Activated CD4-positive, alpha-beta T cell treated with anti-CD3 and anti-CD28 coated beads, Interleukin-2, Interleukin-4, amounts not matched to agents 100 ng/mL and 50 ng/mL, durations not matched to agents 16 hours and 8 hours (primary cell): ENCODE results near the gene WFDC13.
"Not testable (repeated sequence)": the region's sequence is repeated elsewhere in the genome, so short reads cannot be mapped to it uniquely, and the experiment has no call there.

Source experiments
- DNase-seq: peaks from one replicate; pipeline ENCODE4 v3.0.0-alpha.2; 2020; ENCODE audit warnings: low spot score

WFDC13 gene, protein sequence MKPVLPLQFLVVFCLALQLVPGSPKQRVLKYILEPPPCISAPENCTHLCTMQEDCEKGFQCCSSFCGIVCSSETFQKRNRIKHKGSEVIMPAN

DNA sequence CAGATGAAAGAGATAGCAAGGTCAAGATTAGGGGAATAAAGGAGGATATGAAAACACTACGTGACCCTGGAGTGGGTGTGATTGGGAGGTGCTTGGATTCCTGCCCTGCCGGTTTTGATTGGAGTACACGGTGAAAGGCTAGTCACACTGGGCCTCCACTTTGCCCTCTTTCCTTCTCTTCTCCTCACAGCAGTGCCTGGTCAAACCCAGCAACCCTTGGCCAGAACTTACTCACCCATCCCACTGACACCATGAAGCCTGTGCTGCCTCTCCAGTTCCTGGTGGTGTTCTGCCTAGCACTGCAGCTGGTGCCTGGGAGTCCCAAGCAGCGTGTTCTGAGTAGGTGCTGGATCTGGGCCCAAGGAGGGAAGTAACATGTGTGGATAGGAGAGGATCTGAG lies at the start of gene WFDC13:
TSS of gene WFDC13 (plus strand) at position 166 of the 400 bp plus-strand sequence. CDS start at position 252, 86 bp downstream.
- DNase-seq: no peak

DNA sequence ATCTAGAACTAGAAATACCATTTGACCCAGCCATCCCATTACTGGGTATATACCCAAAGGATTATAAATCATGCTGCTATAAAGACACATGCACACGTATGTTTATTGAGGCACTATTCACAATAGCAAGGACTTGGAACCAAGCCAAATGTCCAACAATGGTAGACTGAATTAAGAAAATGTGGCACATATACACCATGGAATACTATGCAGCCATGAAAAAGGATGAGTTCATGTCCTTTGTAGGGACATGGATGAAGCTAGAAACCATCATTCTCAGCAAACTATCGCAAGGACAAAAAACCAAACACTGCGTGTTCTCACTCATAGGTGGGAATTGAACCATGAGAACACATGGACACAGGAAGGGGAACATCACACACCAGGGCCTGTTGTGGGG lies 44.8 kb upstream of the WFDC13 start:
- DNase-seq: not testable (repeated sequence)

DNA sequence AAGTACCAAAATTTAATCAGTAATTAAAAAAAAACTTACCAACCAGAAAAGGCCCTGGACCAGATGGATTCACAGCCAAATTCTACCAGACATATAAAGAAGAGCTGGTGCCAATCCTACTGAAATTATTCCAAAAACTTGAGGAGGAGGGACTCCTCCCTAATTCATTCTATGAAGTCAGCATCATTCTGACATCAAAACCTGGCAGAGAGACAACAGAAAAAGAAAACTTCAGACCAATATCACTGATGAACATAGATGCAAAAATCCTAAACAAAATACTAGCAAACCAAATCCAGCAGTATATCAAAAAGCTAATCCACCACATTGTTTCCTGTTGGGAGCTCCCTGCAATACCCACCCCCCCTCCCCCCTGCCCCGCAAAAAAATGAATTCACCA lies 31.7 kb upstream of the WFDC13 start, which contains the start of gene WFDC11:
TSS of gene WFDC11 (minus strand) at position 101 of the 400 bp plus-strand sequence. CDS start 19,639 bp downstream, outside the sequence.
- no peak for DNase-seq

DNA sequence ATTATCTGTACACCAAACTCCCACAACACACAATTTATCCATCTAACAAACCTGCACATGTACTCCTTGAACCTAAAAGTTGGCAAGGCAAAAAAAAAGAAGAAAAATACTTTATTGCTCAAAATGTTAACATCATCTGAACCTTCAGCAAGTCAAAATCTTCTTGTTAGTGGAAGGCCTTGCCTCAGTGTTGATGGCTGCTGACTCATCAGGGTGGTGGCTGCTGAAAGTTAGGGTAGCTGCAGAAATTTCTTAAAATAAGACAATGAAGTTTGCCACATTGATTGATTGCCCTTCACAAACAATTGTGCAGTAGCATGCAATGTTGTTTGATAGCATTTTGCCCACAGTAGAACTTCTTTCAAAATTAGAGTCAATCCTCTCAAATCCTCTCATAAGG lies 29.1 kb upstream of the WFDC13 start:
- DNase-seq: no peak

DNA sequence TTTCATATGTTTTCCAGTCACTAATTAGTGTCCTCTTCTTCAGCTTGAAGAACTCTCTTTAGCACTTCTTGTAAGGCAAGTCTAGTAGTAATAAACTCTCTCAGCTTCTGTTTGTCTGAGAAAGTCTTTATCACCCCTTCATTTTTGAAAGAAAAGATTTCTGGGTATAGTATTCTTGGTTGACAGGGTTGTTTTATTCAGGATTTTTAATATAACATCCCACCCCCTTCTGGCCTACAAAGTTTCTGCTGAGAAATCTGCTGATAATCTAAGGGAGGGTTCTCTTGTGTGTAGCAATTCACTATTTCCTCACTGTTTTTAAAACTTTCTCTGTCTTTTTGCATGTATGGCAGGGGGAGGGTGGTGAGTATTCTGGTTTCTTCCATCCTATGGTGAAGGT lies 22.2 kb upstream of the WFDC13 start:
- no peak for DNase-seq

DNA sequence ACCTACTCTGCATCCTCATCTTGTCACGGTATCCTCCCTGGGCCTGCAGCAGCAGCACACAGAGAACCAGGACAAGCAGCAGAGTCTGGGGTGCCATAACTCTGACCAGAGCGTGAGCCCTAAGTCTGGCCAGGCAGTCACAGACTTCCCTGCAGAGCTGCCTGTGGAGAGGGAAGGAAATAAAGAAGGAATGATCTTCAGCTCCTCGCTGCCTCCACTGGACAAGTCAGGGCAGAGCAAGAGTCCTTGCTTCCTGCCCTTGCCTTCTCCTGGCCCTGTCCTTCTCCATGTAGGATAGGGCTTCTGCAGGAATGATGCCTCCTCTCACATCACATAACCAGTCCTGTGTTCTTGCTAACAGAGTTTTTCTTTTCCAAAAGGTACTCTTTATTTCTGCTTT lies 15.9 kb upstream of the WFDC13 start:
- no peak for DNase-seq

DNA sequence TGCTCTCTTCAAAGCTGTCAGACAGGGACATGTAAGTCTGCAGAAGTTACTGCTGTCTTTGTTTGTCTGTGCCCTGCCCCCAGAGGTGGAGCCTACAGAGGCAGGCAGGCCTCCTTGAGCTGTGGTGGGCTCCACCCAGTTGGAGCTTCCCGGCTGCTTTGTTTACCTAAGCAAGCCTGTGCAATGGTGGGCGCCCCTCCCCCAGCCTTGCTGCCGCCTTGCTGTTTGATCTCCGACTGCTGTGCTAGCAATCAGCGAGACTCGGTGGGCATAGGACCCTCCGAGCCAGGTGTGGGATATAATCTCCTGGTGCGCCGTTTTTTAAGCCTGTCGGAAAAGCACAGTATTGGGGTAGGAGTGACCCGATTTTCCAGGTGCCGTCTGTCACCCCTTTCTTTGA lies 8.5 kb upstream of the WFDC13 start:
- DNase-seq: not testable (repeated sequence)

DNA sequence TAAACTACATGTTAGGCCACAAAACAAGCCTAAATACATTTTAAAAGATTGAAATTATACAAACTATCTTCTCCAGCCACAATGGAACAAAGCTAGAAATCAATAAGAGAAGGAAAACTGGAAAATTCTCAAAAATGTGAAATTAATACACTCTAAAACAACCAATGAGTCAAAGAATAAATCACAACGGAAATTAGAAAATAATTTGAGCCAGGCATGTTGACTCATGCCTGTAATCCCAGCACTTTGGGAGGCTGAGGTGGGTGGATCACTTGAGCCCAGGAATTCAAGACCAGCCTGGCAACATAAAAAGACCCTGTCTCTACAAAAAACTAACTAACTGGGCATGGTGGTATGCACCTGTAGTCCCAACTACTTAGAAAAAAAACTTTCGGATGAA lies 6.3 kb upstream of the WFDC13 start:
- no peak for DNase-seq

DNA sequence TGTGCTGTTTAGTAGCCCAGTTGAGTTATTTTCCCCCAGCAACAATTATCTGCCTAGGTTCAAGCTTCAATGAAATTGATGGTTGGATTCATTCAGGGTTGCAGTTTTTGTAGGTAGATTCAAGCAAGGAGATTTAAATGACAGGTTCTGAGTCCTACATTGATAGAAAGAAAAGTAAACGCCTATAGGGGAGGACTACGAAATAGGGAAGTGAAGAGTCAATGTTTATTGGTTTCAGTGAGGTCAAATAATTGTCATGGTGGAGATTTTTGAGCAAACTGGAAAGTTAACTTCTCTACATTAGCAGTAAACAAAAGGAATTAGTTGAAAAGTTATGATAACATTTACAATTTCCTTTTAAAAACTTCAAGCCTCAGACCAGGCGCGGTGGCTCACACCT lies 734 bp upstream of the WFDC13 start:
- no peak for DNase-seq

DNA sequence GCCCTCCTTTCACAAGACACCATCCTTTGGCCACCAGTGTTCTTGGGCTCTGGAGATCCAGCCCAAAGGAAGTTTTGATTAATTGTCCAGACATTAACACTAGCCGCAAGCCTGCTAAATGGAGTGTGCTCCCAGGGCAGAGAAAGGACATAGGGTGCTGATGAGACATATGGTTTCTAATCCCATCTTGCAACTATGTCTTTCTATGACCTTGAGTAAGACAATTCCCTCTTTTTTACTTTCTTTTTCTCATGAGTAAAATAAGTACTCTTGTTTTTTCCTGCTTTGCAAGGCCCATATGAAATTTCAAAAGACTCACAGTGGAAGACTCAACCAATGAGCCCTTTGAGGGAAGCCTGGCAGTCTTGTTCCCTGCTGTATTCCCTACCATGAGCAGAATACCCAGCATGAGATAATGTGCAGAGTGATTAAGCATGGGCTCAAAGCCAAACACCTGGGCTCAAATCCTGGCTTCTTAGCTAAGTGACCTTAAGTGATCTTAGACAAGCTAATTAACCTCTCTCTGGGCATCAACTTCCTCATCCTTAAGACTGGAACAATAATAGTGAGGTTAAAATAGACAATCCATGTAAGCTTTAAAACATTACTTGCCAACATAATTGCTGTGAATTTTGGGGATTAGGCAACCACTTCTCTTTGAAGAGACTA lies 3.3 kb downstream of the WFDC13 start, which contains the start of gene WFDC10B:
TSS of gene WFDC10B (minus strand) at position 51 of the 669 bp plus-strand sequence. CDS start 19,027 bp downstream, outside the sequence.
- DNase-seq: no peak

DNA sequence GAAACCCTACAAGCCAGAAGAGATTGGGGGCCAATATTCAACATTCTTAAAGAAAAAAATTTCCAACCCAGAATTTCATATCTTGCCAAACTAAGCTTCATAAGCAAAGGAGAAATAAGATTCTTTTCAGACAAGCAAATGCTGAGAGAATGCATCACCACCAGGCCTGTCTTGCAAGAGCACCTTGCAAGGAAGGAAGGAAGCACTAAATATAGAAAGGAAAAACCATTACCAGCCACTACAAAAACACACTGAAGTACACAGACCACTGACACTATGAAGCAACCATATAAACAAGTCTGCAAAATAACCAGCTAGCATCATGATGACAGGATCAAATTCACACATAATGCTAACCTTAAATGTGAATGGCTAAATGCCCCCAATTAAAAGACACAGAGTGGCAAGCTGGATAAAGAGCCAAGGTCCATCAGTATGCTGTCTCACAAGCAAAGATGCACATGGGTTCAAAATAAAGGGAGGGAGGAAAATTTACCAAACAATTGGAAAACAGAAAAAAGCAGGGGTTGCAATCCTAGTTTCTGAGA lies 14.4 kb downstream of the WFDC13 start:
- not testable (repeated sequence) for DNase-seq

DNA sequence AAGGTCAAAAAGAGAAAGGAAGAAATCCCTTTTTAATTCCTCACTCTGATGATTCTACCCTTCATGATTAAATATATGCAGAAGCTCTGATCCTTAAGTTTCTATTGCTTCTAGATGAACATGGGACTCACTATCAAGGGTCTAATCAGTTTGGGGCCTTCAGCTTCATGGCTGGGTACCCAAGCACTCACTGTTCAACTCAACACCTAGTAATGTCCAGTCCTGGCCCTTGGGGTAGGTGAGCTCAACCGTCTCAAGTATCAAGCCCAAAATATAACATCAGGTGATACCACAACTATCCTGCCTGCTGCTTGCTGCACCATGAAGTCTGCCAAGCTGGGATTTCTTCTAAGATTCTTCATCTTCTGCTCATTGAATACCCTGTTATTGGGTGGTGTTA lies 20.2 kb downstream of the WFDC13 start, which contains the start of gene SPINT4:
TSS of gene SPINT4 (plus strand) at position 301 of the 400 bp plus-strand sequence. CDS start at position 322, 21 bp downstream.
- DNase-seq: no peak

DNA sequence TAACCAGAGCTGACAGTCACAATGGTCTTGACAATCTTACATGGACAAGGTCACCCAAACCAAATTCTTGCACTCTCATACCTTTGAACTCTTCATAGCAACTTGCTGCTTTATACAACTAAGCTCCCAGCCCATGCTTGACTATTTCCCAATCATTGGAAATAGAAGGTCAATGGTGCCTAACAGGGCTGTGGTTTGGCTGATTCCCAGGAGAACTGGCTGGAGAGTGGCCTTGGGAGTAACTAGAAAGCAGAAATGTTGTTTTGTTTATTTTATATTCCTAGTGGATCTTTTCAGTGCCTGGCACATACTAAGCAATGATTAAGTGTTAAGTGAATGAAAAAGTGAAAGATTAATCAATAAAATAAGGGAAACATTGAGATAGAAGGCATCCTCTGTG lies 23.3 kb downstream of the WFDC13 start:
- DNase-seq: no peak

DNA sequence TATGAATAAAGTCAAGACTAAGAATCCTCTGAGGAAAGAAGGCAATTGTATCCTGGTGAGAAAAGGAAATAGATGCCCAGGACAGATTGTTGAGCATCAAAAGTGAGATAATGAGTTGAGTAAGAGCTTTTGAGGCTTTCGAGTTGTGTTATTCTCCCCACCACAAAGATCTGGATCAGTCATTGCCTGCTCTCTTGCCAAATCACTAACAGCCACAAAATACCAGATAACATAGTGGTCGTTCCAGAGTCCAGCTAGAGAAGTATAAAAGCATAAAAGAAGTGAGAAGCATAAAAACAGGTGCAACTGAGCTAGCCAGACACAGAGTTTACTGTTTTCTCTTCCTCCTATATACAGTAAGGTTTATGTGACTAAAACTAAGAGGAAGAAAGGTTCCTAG lies 25.2 kb downstream of the WFDC13 start:
- DNase-seq: peak; percentile 63

DNA sequence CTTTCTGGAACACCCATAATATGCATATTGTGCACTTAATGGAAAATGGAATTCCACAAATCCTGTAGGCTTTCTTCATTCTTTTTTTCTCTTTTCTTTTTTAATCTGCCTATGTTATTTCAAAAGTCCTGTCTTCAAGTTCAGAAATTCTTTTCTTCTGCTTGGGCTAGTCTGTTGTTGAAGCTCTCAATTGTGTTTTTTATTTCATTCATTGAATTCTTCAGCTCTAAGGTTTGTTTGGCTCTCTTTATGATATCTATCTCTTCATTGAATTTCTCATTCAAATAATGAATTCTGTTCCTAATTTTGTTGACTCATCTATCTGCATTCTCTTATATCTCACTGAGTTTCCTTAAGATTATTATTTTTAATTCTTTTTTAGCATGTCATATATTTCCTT lies 30.4 kb downstream of the WFDC13 start:
- DNase-seq: no peak

DNA sequence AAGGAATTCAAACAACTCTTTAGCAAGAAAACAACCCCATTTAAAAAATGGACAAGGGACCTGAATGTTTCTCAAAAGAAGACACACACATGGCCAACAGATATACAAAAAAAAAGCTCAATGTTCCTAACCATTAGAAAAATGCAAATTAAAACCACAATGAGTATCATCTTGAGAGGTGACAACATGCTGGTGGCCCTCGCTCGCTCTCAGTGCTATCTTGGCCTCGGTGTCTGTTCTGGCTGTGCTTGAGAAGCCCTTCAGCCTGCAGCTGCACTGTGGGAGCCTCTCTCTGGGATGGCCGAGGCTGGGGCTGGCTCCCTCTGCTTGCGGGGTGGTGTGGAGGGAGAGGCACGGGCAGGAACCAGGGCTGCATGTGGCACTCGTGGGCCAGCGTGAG lies 33.7 kb downstream of the WFDC13 start:
- no peak for DNase-seq

DNA sequence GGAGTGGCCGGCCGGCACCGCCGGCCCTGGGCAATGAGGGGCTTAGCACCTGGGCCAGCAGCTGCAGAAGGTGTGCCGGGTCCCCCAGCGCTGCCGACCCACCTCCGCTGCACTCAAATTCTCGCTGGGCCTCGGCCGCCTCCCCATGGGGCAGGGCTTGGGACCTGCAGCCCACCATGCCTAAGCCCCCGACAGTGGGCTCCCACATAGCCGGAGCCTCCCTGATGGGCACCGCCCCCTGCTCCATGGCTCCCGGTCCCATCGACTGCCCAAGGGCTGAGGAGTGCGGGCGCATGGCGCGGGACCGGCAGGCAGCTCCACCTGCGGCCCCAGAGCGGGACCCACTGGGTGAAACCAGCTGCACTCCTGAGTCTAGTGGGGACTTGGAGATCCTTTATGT lies 34.1 kb downstream of the WFDC13 start:
- no peak for DNase-seq

DNA sequence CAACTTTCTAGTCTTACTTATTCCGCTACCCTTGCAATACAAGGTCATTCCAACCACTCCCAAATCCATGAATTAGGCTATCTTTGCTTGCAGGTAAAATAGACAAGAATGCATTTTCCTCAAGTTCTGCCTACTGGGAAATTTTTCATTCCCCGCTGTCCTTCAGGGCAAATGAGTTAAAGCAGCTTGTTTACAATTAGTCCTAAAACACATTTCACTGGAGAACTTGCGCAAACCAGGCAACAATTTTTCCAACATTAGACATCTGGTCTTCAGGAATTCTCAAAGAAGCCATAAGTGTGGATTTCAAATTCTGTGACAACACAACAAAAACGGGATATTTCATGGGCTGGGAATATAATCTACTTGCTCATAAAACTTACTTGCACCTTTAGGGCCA lies 40.8 kb downstream of the WFDC13 start:
- DNase-seq: no peak

DNA sequence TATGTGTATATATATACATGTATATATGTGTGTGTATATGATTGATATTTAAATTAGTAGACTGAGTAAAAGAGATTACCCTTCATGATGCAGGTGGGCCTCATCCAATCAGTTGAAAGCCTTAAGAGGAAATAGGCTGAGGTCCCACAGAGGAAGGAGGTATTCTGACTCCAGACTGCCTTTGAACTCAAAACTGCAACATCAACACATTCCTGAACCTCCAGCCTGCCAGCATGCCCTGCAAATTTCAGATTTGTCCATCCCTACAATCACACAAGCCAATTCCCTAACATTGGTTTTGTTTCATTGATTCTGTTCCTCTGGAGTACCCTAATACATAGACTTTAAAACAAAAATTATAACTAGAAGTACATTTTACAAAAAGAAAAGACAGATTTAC lies 43.2 kb downstream of the WFDC13 start:
- DNase-seq: no peak

DNA sequence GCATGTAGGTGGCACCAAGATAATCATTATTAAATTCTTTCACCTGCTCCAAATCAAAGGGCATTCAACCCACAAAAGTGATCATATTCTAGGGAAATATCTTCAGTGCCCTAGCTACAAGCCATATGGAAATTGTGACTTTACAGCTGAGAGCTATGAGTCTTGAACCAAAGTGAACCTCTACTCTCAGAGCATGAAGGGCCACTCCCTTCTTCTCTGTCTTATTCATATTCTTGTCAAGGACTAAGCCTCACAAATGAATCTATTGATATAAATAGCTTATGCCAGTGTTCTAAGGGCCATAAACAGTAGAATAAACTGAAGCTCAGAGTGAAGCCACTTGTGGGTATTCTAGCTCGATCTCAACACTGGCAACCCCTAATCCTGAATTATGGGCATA lies 49.9 kb downstream of the WFDC13 start:
- DNase-seq: no peak

DNA sequence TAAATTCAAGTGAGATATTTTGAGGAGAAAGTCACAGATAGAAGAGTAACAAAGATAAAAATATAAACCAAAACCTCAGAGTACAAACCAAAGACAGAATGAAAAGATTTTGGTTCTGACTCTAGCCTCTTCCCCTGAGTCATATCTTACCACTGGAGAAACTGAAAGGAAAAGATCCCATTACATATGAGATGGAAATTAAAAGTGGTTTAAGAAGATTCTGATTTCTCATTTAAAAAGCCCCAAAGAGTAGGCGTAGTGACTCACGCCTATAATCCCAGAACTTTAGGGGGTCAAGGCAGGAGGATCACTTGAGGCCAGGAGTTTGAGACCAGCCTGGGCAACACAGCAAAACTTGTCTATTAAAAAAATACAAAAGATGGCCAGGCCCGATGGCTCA lies 50.9 kb downstream of the WFDC13 start:
- DNase-seq: peak; percentile 51

DNA sequence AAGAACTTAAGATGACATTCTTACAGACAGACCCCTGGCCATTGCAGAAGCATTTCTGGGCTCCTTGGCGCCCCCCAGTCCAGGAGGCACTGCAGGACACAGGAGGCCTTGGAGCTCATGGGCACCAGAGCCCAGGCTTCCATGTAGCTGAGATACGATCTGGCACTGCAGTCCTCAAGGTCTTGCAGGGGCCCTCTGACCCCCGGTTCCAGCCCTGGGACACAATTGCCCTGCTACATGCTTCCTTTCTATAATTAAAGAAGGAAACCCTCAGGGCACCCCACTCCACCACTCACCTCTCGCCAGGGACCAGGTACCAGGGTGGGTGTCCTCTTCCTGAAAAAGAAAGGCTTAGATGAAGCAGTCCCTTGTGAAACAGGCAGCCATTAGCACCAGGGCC lies 56.3 kb downstream of the WFDC13 start:
- no peak for DNase-seq
